ENCODE data around the gene DLGAP1.

DNA sequence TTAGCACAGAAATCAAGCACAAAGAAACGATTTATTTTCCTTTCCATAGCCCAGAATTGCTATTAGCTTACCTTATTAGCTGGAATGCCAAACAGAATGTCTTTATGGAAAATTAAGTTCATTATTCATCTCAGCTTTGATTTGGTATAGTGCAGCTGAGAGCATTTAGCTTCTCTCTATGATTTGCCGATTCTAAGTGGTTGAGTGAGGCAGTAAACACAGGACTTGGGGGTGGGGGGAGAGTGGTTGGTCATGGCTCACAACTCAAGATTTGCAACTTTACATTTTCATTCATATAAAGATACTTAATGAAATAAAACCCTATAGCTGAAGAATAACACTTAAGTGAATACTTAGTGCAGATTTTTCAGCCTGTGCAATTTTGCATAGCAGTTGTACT, 609.9 kb downstream of the DLGAP1 start:
- TF ChIP-seq, protein P1, sequence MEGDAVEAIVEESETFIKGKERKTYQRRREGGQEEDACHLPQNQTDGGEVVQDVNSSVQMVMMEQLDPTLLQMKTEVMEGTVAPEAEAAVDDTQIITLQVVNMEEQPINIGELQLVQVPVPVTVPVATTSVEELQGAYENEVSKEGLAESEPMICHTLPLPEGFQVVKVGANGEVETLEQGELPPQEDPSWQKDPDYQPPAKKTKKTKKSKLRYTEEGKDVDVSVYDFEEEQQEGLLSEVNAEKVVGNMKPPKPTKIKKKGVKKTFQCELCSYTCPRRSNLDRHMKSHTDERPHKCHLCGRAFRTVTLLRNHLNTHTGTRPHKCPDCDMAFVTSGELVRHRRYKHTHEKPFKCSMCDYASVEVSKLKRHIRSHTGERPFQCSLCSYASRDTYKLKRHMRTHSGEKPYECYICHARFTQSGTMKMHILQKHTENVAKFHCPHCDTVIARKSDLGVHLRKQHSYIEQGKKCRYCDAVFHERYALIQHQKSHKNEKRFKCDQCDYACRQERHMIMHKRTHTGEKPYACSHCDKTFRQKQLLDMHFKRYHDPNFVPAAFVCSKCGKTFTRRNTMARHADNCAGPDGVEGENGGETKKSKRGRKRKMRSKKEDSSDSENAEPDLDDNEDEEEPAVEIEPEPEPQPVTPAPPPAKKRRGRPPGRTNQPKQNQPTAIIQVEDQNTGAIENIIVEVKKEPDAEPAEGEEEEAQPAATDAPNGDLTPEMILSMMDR (IDR thresholded peaks at IDR 0.05 in 8 of 11, conservative IDR thresholded peaks at IDR 0.05 in 3 of 11) = no peak
- no peak for TF ChIP-seq POLR2A (IDR thresholded peaks at IDR 0.05)

Data from spleen (tissue), 7 donors.